ELF-1 (cell line): Measurements from ENCODE around the gene ZSCAN18.
A peak's percentile ranks its signal among the peaks of the same experiment; 100 is the strongest.
"Not testable (repeated sequence)": the region's sequence is repeated elsewhere in the genome, so short reads cannot be mapped to it uniquely, and the experiment has no call there.

Experiments used
- DNase-seq: peaks from one replicate; pipeline ENCODE4 v3.0.0-alpha.2; 2016; ENCODE audit warnings: low read depth, low spot score

ZSCAN18 gene

GRCh38 chr19:58097781-58098681 lies at the start of gene ZSCAN18:
ZSCAN18 (minus strand) TSS chr19:58098231; CDS start chr19:58090267, 7,964 bp downstream.
- DNase-seq: peak; percentile 99

DNA sequence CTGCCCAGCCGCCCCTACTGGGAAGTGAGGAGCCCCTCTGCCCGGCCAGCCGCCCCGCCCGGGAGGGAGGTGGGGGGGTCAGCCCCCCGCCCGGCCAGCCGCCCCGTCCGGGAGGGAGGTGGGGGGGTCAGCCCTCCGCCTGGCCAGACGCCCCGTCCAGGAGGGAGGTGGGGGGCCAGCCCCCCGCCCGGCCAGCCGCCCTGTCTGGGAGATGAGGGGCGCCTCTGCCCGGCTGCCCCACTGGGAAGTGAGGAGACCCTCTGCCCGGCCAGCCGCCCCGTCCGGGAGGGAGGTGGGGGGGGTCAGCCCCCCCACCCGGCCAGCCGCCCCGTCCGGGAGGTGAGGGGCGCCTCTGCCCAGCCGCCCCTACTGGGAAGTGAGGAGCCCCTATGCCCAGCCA lies 49.4 kb upstream of the ZSCAN18 start:
- not testable (repeated sequence) for DNase-seq

GRCh38 chr19:58145849-58146248 lies 47.8 kb upstream of the ZSCAN18 start:
- DNase-seq: no peak

- DNase-seq: no peak
Measured at GRCh38 chr19:58134244-58134643, 36.2 kb upstream of the ZSCAN18 start.

DNA sequence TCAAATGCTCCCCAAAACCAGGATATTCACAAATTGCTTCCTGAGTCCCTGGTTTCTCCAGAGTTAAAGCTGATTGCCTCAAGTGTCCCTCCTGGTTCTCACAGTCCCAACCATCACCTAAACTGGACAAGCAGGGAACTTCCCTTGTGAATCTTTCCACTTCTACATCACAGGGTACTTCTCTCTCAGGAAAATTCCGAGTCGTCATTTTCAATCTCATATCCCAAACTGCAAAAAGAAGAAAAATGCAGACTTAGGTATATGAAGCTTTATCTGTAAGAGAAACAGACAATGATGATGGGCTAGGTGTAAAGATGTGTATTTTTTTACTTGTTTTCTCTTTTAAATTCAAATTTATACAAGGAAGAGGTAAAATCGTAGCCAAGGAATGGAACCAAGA lies 31.3 kb upstream of the ZSCAN18 start:
- no peak for DNase-seq

GRCh38 chr19:58128041-58128685 lies 30.1 kb upstream of the ZSCAN18 start:
- no peak for DNase-seq

DNA sequence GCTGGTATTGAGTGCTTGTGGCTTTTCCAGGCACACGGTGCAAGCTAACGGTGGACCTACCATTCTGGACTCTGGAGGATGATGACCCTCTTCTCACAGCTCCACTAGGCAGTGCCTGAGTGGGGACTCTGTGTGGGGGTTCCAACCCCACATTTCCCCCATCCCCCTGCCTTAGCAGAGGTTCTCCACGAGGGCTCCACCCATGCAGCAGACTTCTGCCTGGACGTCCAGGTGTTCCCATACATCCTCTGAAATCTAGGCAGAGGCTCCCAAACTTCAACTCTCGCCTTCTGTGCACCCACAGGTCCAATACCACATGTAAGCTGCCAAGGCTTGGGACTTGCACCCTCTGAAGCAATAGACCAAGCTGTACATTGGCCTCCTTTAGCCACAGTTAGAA lies 25.3 kb upstream of the ZSCAN18 start:
- DNase-seq: no peak

- DNase-seq: no peak
Measured at GRCh38 chr19:58118979-58119733, 21.1 kb upstream of the ZSCAN18 start.

DNA sequence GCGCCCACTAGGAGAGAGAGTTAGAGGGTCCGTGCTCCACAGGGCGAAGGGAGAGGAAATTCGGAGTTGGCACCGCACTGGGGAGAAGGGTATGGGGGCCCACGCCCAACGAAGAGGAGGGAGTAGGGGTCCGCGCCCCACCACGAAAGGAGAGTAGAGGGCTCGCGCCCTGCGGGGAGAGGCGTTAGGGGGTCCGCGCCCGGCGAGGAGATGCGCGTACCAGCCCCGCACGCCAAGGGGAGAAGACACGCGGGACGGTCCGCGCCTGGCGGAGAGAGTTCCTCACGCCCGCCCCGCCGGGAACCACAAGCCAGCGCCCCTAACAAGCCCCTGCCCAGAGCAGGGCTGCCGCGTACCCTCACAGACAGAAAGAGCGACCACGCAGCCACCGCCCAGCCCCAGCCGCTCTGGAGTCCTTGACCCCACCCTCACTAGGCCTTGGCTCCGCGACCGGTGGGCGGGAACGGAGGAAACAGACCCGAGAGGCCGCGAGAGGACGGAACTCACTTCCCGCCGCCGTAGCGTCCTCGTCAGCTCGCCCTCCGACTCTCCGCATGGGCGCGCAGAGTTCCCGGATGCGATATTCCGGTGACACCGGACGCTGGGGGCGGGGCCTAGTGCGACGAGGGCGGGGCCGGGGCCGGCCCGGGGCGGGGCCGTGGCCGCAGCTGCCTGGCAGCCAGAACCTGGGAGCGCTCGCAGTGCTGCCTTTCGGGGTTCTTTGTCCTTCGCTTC lies 20.0 kb upstream of the ZSCAN18 start:
- DNase-seq: no peak

- no peak for DNase-seq
Measured at GRCh38 chr19:58108546-58108817, 10.5 kb upstream of the ZSCAN18 start.

DNA sequence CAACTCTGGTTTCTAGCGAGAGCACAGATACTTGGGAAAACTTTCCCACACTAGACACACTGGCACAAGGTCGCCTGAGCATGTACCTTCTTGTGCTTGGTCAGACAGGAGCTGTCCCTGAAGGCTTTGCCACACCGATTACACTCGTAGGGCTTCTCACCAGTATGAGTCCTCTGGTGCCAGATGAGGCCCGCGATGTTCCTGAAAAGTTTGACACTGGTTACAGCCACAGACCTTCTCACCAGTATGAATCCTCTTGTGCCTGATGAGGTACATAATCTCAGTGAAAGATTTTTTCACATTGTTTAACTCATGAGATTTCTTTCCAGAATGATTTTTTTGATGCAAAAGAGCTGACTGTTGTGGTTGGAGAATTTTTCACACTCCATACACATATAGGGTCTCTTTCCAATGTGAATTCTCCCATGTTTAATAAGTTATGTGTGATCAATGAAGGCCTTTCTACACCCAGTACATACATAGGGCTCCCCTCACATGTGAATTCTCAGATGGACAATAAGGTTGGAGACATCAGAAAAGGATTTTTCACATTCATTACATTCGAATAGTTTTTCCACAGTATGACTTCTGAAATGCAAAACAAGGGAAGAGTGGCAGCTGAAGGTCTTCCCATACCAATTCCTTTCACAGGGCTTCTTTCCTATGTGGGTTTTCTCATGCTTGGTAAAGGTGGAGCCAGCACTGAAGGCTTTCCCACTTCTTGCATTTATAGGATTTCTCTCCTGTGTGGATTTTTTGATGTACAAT lies 9.9 kb upstream of the ZSCAN18 start:
- no peak for DNase-seq

DNA sequence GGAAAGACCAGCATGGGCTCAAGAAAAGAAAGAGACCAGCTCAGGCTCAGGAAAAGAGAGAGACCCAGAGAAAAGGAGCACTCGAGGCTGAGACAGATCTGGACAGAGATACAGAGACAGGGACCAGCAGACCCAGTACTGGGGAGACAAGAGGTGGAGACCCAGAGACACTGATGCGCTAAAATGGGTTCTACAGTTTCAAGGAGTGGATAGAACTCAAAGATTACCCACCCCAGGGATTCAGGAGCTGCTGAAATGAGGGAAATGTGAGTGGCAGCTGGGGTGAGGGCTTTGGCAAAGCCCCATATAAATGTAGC lies 609 bp upstream of the ZSCAN18 start:
- no peak for DNase-seq

- DNase-seq: no peak
Measured at GRCh38 chr19:58097349-58097748, 682 bp downstream of the ZSCAN18 start.

DNA sequence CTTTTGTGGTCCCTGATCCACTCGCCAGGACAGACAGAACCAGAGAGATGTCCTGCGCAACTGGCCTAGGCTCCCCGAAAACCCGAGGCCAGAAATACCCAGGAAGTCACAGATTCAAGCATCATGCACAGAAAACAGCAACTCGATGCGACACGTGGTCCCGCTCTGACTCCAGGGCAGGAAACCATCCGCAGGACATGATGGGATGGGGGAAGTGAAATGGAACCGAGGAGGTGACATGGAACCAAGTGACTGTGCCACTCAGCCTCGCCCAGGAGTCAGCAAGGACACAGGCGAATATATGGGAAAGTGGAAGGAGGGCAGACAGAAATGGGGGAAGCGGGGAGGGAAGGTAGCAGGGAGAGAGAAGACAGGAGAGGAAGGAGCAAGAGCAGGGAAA lies 1.1 kb downstream of the ZSCAN18 start:
- no peak for DNase-seq

GRCh38 chr19:58095328-58095727 lies 2.7 kb downstream of the ZSCAN18 start:
- no peak for DNase-seq

- no peak for DNase-seq
Measured at GRCh38 chr19:58093071-58093470, 5.0 kb downstream of the ZSCAN18 start.

DNA sequence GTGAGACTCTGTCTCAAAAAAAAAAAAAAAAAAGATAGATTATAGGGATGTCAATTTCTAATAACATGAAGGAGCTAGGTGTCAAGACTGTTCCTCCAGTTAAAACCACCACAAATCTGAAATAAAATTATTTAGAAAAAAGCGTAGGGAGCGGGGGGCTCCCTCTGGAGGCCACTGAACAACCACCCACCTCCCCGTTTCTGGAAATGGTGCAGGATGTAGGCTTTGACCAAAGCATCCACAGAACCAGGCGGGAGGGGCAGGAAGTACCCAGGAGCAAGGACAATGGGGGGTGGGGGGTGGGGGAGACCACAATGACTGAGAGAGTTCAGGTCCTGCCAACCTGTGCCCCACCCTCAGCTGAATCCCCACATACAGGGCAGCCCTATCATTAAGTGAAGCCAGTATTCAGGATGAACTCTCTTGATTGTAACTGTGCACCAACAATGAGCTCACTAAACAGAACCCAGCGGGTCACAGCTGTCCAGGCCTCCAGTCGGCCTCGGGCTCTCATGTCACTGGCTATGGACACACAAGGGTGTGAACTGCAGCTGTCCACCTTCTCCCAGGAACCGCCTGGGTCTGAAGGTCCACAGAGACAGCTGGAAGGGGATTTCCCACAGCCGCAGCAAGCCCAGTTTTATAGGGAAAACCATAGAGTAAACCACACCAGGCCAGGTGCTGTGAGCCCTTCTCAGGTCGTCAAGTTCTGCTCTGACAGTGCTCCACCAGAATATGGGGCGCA lies 6.6 kb downstream of the ZSCAN18 start:
- no peak for DNase-seq

- DNase-seq: no peak
Measured at GRCh38 chr19:58089846-58090245, 8.2 kb downstream of the ZSCAN18 start.

DNA sequence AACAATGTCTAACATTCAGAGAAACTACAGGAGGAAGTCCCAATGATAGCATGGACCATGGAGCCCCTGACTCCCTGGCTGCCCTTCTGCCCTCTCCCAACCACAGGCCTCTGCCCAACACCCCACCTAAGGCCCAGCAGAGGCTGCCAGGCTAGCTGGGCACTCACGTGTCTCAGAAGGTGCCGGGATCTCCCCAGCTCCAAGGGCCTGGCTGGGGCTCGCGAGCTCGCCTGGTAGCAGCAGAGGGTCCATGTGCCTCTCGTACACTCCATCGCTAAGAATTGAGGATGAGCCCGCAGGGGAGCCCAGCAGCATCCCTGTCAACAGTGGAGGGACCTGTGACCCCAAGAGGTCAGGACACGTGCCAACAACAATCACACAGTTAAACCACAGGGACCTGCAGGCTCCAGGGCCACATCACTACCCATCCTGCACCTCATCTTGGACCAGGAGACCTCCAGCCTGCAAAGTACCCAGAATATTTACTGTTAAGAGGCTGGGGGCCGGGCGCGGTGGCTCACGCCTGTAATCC lies 9.4 kb downstream of the ZSCAN18 start:
- DNase-seq: no peak
